DMS153 (cell line): ENCODE results near the gene B3GALT6.
"Not testable (repeated sequence)": the region's sequence is repeated elsewhere in the genome, so short reads cannot be mapped to it uniquely, and the experiment has no call there.

Experiments used
- DNase-seq: peaks from one replicate; lab custom pipeline; 2025; lab: John Stamatoyannopoulos, UW

The B3GALT6 gene

DNA sequence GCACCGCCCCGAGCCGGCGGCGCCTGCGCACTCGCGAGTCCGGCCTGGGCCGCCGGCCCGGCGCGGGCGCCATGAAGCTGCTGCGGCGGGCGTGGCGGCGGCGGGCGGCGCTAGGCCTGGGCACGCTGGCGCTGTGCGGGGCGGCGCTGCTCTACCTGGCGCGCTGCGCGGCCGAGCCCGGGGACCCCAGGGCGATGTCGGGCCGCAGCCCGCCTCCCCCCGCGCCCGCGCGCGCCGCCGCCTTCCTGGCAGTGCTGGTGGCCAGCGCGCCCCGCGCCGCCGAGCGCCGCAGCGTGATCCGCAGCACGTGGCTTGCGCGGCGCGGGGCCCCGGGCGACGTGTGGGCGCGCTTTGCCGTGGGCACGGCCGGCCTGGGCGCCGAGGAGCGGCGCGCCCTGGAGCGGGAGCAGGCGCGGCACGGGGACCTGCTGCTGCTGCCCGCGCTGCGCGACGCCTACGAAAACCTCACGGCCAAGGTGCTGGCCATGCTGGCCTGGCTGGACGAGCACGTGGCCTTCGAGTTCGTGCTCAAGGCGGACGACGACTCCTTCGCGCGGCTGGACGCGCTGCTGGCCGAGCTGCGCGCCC is at the start of gene B3GALT6:
B3GALT6 (plus strand) TSS at position 30 of the 588 bp plus-strand sequence; CDS start at position 72, 42 bp downstream.
- DNase-seq, result no peak

DNA sequence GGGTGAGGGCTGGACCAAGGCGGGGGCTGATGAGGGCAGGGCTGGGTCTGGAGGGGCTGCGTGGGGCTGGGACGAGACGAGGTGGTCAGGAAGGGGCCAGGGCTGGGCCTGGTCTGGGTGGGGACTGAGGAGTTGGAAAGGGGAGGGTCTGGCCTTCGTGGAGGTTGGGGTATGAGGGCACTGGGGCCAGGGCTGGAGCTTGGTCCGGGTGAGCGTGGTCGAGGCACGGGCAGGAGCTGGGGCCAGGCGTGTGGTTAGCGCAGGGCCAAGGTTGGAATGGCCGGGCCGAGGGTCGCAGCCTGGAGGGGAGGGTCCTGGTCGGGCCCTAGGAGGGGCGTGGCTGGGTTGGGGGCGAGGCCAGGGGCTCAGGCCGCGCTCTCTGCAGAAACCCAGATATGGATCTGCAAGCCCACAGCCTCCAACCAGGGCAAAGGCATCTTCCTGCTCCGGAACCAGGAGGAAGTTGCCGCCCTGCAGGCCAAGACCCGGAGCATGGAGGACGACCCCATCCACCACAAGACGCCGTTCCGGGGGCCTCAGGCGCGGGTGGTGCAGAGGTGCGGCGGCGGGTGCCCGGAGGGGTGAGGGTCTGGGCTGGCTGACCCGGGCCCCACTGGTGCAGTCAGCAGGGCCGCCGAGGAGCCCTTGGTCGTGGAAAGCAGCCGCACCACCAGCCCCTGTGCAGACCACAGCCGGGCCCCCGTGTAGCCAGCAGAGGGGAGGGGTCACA is 49.4 kb upstream of the B3GALT6 start:
- DNase-seq, result no peak

DNA sequence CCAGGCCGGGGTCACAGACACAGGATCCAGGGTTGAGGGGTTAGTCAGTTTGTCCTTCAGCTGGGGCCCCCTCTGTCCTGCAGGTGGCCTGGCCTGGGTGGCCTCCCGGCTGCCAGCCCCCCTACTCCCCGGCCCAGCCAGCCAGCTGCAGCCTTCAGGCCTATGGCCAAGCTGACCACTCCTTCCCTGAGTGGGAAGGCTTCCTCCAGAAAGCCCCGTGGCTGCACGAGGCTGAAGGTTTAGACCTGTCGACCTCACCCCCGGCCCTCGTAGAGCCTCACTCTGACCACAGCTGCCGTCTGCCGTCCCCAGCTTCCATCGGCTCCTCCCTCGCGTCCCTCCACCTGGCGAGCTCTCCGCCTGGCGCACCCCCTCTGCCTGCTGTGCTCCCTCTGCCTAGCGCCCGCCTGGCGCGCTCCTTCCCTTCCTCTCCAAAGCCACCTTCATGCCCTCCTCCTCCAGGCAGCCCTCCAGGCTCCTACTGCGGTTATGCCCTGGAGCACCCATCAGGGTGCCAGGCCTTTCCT is 48.8 kb upstream of the B3GALT6 start:
- DNase-seq, result no peak

DNA sequence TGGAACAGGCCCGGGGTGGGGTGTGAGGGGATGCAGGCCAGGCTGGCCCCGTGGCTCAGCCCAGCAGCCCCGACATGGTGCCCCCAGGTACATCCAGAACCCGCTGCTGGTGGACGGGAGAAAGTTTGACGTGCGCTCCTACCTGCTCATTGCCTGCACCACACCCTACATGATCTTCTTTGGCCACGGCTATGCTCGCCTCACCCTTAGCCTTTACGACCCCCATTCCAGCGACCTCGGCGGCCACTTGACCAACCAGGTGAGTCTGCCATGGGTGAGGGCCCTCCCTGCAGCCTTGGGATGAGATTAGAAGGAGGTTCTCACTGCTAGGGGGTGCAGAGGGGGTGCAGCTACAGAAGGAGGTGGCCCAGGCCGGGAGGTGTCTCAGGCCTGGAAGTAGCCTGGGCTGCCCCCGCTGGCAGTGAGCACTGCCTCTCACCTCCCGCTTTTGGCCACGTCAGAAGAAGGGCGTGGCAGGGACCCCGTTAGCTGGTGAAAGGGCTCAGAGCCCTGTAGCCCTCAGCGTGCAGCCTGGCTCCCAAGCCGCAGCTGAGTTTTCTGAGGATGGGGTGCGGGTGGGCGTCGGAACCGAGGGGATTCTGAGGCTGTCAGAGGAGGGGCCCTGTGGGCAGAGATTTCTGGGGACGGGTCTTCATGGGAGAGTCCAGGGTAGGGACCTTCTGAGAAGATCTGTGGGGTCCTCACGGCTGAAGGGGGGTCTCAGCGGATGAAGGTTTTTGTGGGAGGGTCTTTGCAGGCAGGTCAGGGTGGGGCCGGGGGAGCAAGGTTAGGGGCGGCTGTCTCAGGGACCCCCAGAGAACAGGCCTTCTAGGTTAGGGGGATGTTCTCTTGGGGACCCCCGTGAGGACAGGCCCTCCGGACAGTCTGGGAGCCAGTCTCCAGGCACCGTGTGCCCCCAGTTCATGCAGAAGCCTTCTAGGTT is 47.9 kb upstream of the B3GALT6 start:
- no peak for DNase-seq

DNA sequence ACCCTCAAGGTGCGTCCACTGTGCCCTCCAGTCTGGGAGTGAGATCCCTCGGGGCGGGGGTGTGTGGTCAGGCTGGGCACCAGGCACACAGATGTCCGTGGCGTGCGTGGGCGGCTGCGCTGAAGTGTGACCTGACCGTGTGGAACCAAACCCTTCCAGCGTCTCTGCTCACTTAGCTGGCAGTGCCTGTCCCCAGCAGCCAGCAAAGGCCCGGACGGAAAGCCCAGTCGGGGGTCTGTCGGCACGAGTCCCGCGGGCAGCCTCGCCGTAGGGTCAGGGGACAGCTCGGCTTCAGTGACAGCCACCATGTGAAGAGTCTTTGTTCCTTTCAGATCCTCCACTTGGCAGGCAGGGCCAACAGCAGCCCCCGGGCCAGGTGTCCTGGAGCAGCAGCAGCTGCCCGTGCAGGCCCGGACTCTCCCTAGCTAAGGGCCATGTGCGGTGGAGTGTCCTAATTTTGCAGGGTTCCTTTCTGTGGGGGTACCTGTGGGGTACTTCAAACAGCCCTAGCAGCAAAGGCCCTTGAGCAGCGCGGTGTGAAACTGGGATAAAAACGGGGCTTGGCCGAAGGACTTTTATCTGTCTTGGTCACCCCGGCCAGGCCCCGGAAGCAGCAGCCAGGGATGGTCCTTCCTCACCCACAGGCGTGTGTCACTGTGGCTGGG is 46.8 kb upstream of the B3GALT6 start:
- DNase-seq, result no peak

DNA sequence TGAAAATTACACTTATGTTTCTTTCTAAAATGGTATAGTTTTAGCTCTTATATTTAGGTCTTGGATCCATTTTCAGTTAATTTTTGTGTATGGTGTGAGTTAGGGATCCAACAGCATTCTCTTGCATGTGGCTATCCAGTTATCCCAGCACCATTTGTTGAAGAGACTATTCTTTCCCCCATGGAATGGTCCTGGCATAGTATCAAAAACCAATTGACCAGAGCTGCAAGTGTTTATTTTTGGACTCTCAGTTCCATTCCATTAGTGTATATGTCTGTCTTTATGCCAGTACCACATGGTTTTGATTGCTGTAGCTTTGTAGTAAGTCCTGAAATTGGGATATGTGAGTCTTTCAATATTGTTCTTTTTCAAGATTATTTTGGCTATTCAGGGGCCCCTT is 44.1 kb upstream of the B3GALT6 start:
- no peak for DNase-seq

DNA sequence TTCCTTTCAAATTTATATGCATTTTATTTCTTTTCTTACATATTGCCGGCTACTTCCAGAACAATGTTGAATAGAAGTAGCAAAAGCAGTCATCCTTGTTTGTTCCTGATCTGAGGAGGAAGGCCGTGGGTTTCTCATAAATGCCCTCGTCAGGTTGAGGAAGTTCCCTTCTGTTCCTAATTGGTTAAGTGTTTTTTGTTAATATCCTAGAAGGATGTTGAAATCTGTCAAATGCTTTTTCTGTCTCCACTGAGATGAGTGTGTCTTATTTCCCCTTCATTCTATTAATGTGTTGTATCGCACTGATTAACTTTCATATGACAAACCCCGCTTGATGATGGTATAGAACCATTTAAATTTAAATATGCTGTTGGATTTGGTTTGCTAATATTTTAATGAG is 42.9 kb upstream of the B3GALT6 start:
- DNase-seq, result no peak

DNA sequence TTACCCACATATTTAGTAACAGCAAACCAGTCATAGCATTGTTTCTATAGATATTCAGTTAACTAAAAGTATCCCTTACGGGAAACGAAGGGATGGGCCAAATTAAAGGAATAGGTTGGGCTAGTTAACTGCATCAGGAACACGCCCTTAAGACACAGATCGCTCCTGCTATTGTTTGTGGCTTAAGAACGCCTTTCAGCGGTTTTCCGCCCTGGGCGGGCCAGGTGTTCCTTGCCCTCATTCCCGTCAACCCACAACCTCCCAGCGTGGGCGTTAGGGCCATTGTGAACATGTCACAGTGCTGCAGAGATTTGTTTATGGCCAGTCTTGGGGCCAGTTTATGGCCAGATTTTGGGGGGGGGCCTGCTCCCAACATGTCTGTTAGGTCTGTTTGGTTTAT is 40.3 kb upstream of the B3GALT6 start:
- no peak for DNase-seq

DNA sequence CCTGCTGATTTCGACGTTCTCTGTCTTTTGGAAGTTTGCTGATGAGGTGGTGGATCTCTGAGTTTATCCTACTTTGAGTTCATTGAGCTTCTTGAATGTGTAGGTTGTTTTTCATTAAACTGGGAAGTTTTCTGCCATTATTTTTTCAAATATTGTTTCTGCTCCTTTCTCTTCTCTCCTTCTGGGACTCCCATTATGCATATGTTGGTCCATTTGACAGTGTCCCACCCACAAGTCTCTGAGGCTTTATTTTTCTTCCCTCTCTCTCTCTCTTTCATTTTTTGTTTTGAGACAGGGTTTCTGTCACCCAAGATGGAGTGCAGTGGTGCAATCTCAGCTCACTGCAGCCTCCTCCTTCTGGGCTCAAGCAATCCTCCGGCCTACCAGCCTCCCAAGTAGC is 37.3 kb upstream of the B3GALT6 start:
- no peak for DNase-seq

DNA sequence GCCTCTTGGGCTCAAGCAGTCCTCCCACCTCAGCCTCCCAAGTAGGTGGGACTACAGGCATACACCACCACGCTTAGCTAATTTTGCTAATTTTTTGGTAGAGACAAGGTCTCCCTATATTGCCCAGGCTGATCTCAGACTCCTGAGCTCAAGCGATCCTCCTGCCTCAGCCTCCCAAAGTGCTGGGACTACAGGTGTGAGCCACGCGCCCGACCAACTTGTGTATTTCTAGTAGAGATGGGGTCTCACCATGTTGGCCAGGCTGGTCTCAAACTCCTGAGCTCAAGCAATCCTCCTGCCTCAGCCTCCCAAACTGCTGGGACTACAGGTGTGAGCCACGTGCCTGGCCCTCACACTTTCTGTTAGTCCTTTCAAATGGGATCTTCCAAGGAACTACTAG is 36.3 kb upstream of the B3GALT6 start:
- not testable (repeated sequence) for DNase-seq

DNA sequence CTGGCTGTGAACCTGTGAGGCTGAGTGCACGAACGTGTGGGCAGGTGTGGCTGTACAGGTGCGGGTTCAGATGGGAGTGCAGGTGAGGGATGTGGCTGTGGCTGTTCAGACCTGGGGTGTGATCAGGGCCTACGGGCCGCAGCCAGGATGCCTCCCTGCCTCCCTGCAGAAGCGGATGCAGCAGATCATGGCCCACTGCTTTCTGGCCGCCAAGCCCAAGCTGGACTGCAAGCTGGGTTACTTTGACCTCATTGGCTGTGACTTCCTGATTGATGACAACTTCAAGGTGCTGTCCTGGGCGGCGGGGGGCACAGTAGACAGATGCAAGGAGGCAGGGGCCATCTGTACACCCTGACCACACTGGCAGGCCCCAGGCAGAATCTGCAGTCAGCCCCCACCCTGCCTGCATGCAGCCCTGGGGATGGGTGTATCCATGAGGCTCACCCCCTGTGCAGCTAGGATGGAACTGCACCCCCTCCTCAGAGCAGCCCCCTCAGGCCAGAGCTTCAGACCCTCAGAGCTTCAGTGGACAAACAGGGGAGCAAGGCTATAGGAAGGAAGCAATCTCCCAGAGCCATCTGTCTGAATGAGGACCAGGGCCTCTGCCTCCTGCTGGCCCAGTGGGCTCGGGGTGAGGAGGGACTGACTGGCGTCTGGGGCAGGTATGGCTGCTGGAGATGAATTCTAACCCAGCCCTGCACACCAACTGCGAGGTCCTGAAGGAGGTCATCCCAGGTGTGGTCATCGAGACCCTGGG is 35.4 kb upstream of the B3GALT6 start:
- DNase-seq, result no peak

DNA sequence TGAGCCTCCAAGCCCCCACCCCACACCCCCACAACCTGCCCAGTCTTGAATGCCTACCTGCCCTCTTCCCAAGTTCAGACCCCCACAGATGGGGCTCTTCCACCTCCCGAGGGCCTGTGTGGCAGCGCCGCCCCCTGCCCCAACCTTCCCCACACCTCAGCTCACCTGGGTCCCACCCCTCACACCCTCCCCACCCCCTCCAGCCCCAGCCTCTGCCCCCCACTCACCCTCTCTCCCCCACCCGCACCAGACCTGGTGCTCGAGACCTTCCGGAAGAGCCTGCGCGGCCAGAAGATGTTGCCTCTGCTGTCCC is 34.9 kb upstream of the B3GALT6 start:
- DNase-seq, result no peak

DNA sequence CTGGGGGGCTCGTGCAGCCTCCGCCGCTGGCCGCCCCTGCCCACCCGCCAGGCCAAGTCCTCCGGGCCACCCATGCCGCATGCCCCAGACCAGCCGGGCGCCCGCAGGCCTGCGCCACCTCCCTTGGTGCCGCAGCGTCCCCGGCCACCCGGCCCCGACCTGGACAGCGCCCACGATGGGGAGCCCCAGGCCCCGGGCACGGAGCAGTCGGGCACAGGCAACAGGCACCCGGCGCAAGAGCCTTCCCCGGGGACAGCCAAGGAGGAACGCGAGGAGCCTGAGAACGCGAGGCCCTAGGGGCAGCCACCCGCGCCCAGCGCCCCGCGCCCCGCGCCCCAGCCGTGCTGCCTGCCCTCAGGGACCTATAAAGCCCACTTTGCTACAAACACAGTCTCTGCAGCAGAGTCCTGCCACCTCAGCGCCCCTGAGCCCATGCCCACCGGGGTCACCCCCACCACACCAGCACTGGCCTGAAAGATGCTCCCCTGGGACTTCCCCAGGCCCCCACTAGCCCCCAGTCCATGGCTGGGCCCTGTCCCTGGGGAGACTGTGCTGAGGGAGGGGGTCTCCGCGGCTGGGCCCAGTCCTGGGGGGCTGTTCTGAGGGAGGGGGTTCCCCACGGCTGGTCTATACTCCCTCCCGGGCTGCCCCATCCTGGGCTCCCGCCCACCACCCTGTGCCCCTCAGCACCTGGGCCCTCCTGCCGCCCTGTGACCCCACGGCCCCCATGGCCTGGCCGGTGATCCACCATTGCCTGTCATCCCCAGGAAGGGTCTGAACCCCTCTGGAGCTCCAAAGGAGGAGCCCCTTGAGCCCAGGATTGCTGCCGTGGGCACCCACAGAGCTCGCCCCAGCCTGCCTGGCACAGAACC is 34.2 kb upstream of the B3GALT6 start:
- no peak for DNase-seq

DNA sequence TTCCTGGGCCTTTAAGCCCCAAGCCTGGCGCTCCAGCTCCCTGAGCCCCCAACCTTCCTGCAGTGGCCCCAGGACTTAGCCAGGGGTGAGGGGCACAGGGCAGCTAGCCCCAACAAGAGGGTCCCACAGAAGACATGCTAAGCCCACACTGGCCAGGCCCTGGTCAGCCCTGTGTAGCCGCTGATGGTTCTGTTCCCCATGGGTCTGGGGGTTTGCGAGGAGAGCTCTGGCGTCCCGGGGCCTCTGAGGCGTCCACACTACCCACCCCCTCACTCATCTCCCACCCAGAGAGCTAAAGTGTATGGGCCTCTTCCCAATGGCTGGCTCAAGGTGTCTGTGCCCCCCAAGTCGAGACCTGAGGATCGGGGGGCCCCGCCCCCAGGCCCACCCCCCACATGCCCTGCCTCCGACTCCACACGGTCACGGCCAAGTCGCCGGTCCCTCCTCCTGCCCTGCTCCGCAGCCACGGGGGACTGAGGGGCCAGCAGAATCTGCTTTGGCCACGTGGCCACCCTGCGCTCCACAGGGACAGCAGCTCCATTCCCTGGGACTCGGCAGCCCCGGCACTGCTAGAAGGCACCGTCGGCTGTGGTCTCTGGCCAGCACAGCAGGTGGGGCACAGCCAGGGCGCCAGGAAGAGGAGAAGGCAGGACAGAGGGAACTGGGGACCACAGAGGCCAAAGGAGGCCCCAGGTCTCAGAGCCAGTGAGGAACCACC is 33.5 kb upstream of the B3GALT6 start:
- no peak for DNase-seq

DNA sequence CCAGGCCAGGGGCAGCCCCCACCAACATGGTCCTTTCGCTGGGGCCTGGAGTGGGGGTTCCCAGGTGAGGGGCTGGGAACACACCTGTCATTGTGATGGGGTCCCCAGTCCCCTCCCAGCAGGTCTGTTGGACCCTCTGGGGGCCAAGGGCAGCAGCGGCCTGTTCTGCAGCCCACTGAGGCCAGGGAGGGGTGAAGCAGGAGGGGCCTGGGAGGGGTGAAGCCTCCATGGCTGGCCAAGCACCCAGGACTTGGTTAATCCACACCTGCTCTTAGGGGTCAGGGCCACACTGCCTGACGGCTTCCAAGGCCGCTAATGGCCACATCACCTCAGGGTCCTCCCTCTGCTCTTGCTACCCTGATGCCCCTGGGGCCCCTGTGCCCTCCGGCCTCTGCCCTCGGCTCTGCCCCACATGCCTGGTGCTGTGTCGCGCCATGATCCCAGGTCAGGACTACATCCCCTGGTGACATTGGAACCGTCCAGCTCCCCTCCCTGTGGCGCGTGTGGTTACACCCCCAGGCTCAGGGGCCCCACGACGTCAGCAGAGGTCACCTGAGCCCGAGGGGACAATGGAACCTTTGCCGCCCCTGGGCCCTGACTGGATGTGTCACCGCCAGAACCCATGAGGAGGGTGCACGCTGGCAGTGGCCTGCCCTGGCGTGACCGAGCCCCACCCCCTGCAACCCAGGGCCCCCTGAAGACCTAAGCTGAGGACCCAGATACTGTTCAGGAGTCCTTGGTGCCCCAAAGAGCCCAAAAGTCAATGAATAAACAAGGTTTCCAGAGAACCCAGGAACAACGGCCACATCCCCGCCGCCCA is 32.7 kb upstream of the B3GALT6 start:
- no peak for DNase-seq

DNA sequence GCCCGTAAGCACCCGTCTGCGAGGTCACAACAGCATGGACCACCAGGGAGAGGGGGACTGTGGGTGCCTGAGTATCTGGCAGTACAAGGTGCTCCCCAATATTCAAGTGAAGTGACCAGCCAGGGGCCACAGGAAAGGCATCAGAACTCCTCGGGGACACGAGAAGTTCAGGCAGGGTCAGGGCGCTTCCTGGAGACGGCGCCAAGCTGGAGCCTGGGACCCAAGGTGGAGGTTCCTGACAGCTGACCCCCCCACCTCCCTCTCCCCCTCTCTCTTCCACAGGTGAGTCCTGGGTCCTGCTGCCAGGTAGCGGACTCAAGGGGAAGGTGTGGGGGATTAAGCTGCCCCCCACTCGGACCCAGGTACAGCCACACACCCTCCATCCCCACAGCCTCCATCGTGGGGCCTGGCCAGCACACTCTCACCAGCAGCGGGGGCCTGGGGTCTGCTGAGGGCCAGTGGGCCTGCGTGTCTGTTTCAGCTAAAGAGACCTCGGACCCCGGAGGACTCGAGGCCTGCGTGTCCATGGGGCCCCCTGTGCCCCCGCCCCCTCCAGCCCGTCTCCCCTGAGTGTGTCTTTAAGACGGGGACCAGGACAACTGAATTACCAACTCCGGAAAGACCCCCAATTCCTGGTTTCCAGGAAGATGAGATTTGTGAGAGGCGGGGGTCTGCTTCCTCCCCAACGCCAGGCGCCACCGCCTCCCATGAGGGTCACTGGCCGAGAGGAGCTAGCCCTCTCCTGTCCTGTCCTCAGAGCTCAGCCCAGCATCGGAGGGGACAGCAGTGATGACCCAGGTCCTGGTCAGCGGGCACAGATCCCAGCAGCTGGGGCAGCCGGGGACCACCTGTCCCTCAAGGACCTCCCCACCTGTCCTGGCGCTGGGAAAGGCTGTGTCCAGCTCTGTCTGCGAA is 31.8 kb upstream of the B3GALT6 start:
- no peak for DNase-seq

DNA sequence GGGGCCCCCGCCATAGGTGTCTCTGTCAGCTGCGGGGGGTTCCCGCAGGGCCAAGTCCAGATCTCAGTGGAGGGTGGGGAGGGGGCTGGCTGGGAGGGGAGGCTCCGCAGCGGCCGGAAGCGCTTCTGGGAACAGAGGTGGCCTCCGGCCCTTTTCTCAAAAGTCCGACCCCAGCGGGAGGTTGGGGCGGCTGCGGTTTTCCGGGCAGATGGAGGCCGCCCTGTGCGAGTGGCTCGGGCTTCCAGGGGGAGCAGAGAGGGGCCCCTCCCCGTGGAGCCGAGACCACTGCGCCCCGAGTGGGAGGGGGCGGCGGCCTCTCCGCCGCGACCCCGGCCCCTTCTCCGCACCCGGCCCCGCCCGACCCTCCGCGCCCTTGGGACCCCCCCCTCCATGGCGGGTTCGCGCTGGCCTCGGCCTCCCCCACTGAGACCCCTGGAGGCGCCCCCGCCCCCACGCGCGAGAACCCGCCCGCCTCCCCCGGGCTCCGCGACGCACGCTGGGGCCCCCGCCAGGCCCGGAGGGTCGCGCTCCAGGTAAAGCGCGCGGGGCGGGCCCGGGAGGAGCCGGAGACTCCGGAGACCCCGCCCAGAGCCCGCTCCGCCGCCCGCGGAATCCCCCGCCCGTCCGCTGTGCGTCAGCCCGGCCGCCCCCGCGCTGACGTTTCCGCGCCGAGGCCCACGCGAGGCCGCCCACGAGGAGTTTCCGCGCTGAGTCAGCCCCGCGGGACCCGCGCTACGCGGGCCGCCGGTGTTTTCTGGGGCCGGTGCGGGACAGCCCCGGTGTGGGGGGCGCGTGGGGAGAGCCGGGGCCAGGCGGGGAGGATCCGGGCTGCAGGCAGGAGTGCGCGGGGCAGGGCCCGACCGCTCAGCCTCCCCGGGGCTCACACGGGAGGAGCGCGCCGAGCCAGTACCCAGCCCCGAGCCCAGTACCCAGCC is 30.9 kb upstream of the B3GALT6 start:
- DNase-seq, result no peak
